HG02885 (cell line): ENCODE data around the gene BPIFB6.

Source experiments
- ATAC-seq: cut with Tn5 transposase; IDR thresholded peaks from one replicate; pipeline ENCODE4 v1.9.1; 2021; ENCODE audit warnings: mild to moderate bottlenecking; ENCODE audit not compliant: unreplicated experiment, poor library complexity

Gene BPIFB6

DNA sequence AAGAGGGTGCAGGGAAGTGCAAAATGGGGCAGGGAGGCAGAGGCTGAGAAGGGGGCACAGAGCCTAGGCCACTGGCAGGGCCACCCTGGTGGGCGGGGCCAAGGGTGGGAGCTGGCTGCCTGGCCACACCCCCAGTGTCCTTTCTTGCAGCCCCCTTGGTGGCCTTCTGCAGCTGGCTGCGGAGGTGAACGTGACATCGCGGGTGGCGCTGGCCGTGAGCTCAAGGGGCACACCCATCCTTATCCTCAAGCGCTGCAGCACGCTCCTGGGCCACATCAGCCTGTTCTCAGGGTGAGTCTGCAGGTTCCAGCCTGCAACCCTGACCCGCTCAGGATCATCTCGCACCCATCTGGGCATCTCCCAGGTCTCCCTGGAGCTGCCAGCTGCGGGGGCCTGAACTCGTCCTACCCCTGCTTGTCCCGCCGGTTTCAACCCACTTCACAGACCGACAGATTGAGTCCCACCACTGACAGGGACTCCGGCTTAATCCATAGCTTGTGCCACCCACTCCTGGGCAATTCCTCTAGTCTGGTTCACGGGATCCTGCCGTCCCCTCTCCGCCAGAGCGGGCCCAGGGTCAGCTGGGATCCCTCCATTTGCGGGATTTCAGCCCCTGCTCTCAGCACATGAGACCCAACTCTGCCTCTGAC lies 28.4 kb downstream of the BPIFB6 start:
- no peak for ATAC-seq

GRCh38 chr20:33061658-33062028 lies 30.2 kb downstream of the BPIFB6 start:
- no peak for ATAC-seq

- ATAC-seq = no peak
Observed at GRCh38 chr20:33062105-33062824, 30.8 kb downstream of the BPIFB6 start.

DNA sequence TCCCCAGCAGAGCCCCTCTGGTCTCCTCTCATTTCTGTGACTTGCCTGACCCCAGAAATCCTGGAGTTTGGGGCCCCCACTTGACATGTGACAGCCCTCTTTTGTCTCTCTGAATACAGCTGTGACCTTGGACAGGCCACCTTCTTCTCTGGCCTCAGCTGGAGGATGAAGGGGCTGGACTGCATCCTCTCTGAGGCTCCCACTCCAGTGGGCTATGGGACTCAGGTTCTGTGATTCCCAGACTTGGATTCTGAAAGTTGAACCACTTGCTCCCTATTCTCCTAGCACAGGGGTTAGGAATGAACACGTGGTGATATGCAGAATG lies 31.3 kb downstream of the BPIFB6 start:
- no peak for ATAC-seq

DNA sequence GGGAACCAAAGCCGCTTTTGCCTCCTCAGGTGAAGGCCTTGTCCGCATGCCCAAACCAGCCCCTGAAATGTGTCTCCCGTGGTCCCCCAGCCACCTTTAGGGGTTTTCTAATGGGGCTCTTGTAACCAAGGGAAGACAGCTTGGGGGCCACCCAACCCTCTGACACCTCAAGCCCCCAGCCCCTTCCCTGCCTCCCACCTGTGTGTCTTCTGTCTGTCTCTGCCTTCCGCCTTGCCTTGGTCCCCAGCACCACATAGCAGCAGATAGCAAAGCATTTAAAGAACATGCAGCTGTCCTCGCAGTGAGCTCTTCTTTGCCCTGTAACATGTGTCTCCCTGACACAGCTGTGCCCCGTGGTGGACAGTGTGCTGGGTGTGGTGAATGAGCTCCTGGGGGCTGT lies 31.8 kb downstream of the BPIFB6 start:
- ATAC-seq = no peak

- no peak for ATAC-seq
Observed at GRCh38 chr20:33064572-33065287, 33.3 kb downstream of the BPIFB6 start.

GRCh38 chr20:33065785-33066184 lies 34.3 kb downstream of the BPIFB6 start:
- ATAC-seq = no peak

GRCh38 chr20:33067806-33068205 lies 36.4 kb downstream of the BPIFB6 start:
- ATAC-seq = no peak

GRCh38 chr20:33068251-33068939 lies 36.9 kb downstream of the BPIFB6 start:
- no peak for ATAC-seq

DNA sequence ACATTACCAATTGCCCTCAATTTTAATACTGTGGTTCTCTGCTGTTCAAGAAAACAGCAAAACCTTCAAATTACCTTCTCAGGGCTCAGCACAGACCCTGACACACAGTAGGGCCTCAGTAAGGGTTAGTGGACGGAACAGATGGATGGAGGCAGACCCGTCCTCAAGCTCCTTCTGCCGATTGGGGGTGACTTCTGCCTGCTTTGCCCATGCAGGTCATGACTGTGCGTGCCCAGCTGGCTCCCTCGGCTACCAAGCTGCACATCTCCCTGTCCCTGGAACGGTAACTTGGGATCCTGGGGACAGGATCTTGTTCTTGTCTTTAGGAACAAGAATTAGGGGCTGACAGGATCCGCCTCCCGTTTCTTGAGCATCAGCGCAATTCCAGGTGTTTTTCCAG lies 38.2 kb downstream of the BPIFB6 start:
- no peak for ATAC-seq

DNA sequence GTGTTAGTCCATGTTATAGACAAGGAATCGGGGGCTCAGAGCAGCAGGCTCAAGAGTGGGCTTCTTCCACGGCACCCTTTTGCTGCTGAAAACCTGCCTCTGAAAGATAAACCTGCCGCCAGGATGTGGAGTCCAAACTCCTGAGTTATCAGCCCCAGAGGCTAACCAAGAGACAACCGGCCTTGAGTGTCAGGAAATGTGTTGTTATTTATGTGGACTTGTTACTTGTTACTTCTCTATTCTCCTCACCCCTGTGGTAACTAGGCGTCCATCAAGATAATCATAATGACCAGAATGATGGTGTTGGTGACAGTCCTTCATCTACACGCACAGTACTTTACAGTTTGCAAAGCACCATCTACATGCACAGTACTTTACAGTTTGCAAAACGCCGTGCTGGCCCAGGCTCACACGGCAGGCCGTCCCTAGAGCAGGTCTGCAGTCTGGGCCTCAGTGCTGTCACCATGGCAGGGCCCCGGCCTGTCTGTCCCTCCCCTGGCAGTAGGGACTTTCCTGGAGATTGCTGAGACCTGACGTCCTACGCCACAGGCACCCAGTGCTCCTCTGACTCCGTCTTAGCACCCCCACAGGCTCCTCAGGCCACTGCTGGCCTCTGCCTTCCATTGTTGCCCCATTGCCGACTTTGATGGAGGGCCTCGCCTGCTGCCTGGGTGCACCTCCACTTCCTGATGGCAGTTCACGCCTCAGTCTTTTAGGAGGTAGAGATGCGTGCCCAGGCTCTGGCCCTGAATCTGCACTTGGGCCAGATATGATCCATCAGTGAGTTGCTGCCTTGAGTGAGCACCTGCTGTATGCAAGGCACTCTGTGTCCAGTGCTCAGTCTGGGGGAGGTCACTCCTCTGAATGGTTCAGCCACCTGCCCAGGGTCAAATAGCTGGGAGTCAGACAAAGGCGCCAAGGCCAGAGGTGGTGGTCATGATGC lies 38.9 kb downstream of the BPIFB6 start:
- no peak for ATAC-seq

GRCh38 chr20:33071198-33071597 lies 39.8 kb downstream of the BPIFB6 start:
- ATAC-seq = no peak

- no peak for ATAC-seq
Observed at GRCh38 chr20:33072362-33072761, 40.9 kb downstream of the BPIFB6 start.

DNA sequence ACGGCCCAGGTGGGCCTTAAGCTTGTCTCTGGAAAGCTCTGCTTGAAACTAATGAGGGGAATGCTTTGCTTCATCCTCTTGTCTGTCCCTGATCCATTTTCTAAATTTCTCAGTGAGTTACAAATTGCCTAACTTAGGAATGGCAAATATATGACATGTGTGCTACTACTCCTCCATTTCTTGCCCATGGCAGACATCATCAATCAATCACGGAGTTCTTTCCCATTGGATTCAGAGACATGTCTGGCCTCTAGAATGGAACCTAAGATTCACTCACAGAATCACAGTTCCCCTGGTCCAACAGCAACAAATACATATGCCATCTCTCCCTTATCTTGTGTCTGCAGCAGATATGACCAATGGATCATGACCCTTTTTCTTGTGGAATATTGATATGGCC lies 41.4 kb downstream of the BPIFB6 start:
- ATAC-seq = no peak

- no peak for ATAC-seq
Observed at GRCh38 chr20:33074675-33075074, 43.2 kb downstream of the BPIFB6 start.

DNA sequence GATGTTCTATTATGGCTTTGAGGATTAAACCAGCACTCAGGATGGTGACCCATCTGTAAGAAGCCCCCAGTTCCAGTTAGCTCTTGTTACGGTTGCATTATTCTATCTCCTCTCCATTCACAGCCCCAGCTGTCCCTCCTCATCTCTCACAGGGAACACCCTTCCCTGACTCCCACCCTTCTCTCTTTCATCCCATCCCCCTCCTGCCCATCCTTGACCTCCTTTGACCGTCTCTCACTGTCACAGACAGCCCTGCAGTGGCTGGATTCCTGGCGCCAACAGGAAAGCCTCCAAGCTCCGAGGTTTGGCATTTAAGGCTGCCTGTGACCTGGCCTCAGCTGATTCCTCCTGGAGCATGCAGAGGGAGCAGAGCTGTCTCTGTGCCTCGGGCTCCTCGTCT lies 43.8 kb downstream of the BPIFB6 start:
- ATAC-seq = no peak

- ATAC-seq = no peak
Observed at GRCh38 chr20:33076662-33077372, 45.4 kb downstream of the BPIFB6 start.

GRCh38 chr20:33079259-33079658 lies 47.8 kb downstream of the BPIFB6 start, which contains the start of gene BPIFB4:
Gene BPIFB4, plus strand, starts transcription at chr20:33079643. Its CDS starts 1,884 bp downstream, at chr20:33081527.
- no peak for ATAC-seq

DNA sequence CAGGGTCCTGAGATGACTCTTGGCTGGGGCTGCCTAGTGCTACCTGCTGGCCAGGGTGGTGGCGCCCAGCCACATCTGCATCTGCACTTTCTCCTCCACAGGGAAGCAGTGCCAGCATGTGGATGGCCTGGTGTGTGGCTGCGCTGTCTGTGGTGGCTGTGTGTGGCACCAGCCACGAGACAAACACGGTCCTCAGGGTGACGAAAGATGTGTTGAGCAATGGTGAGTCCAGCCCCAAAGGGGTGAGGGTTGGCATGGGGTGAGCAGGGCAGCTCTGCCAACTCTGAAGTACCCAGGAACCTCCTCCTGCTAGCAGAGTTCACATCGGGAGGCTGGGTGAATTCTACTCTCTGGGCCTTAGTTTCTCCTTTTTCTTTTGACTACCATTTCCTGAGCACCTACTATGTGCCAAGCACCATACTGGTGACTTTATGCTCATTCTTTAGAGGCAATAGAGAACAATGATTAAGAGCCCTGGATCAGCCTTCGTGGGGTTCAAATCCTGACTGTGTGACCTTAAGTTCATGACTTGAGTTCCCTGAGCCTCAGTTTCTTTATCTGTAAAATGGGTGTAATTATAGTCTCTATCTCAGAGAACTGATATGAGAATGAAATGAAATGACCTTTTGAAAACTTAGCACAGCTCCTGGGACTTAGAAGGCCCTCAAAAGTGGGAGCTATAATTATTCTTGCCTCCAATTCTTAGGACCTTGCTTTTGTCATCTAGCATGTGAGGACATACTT lies 50.1 kb downstream of the BPIFB6 start:
- ATAC-seq = no peak
